Loucy (cell line): ENCODE data around the gene PLEKHA7.

Experiments used
- CTCF ChIP-seq: fragments of 200-600 bp; sonication (generic); conservative IDR thresholded peaks from 2 replicates; pipeline ENCODE4 v1.5.1; 2014; ENCODE audit warnings: mild to moderate bottlenecking, antibody characterized with exemption, low read length
- EZH2phosphoT487 ChIP-seq: fragments of 200-600 bp; IDR thresholded peaks from 2 replicates; pipeline ENCODE4 v1.6.1; 2018; ENCODE audit warnings: antibody characterized with exemption, mild to moderate bottlenecking, moderate library complexity, borderline replicate concordance

- TF ChIP-seq CTCF (no peak), EZH2phosphoT487 (no peak)
These were observed 92.5 kb downstream of the PLEKHA7 start for GRCh38 chr11:16921668-16922067.
